GM19351 (cell line): Measurements from ENCODE around the gene ZNF711.
"Not testable (repeated sequence)": the region's sequence is repeated elsewhere in the genome, so short reads cannot be mapped to it uniquely, and the experiment has no call there.

Experiments
- ATAC-seq: cut with Tn5 transposase; IDR thresholded peaks from one replicate; pipeline ENCODE4 v1.9.1; 2021; ENCODE audit warnings: mild to moderate bottlenecking, moderate library complexity; ENCODE audit not compliant: unreplicated experiment

ZNF711 gene

GRCh38 chrX:85243761-85244449, at the start of gene ZNF711, which contains the start of gene SATL1:
Gene ZNF711 (plus strand): TSS chrX:85243991. CDS start chrX:85247573, 3,582 bp downstream.
Gene SATL1 (minus strand): TSS chrX:85243779. CDS start chrX:85108968, 134,811 bp downstream.
- ATAC-seq: peak; percentile 39

GRCh38 chrX:85196319-85196718, 47.5 kb upstream of the ZNF711 start:
- no peak for ATAC-seq

GRCh38 chrX:85203461-85203970, 40.3 kb upstream of the ZNF711 start:
- no peak for ATAC-seq

- no peak for ATAC-seq
Observed at GRCh38 chrX:85213792-85214530, 29.8 kb upstream of the ZNF711 start.

GRCh38 chrX:85215946-85216345, 27.8 kb upstream of the ZNF711 start:
- no peak for ATAC-seq

- ATAC-seq: peak; percentile 53
Observed at GRCh38 chrX:85221361-85221760, 22.4 kb upstream of the ZNF711 start.

- no peak for ATAC-seq
Observed at GRCh38 chrX:85223359-85223758, 20.4 kb upstream of the ZNF711 start.

GRCh38 chrX:85243155-85243554, 636 bp upstream of the ZNF711 start:
- ATAC-seq: no peak

GRCh38 chrX:85244450-85245211, 840 bp downstream of the ZNF711 start:
- ATAC-seq: no peak

GRCh38 chrX:85285286-85285685, 41.5 kb downstream of the ZNF711 start:
- ATAC-seq: not testable (repeated sequence)

GRCh38 chrX:85288992-85289723, 45.4 kb downstream of the ZNF711 start:
- ATAC-seq: no peak

GRCh38 chrX:85303544-85303943, 59.8 kb downstream of the ZNF711 start:
- peak; percentile 89 for ATAC-seq

GRCh38 chrX:85309717-85310116, 65.9 kb downstream of the ZNF711 start:
- peak; percentile 67 for ATAC-seq

- ATAC-seq: not testable (repeated sequence)
Observed at GRCh38 chrX:85311348-85311747, 67.6 kb downstream of the ZNF711 start.
